Measurements from ENCODE around the gene ZNF555.

DNA sequence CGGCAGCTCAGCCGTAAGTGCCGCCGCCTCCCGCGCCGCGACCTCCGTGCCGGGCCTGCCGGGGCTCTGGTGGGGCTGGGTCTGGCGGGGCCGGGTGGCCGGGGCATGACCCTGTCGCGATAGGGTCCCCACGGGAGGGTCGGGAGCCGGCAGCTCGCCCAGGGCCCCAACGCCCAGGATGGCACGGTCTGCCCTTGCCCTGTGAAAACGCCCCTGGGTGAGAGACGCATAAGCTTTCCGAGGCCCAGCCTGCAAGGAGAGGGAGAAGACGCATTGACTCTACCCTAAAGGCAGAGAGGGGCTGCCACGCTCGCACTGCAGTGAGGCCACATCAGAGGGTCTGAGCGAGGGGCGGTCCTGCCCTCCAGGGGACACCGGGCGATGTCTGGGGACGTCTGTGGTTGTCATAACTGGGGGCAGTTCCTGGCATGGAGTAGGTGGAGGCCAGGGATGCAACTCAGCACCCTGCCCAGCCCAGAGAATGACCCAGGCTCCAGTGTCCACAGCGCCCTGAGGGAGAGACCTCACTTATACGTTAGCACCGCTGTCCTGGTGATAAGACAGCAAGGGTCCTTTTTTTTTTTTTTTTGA, 21.1 kb upstream of the ZNF555 start:
- TF ChIP-seq ATF3 (IDR thresholded peaks at IDR 0.05; ENCODE audit: borderline replicate concordance, extremely low read depth, low read depth, low read length) (no peak), TARDBP (IDR thresholded peaks at IDR 0.05; ENCODE audit: borderline replicate concordance) (no peak), YBX1 (IDR thresholded peaks at IDR 0.05) (no peak), MAX (IDR thresholded peaks at IDR 0.05; ENCODE audit: low read depth, low read length) (no peak), TAF1 (IDR thresholded peaks at IDR 0.05; ENCODE audit: borderline replicate concordance, low read depth, low read length) (no peak)
- TF ChIP-seq, protein P1, sequence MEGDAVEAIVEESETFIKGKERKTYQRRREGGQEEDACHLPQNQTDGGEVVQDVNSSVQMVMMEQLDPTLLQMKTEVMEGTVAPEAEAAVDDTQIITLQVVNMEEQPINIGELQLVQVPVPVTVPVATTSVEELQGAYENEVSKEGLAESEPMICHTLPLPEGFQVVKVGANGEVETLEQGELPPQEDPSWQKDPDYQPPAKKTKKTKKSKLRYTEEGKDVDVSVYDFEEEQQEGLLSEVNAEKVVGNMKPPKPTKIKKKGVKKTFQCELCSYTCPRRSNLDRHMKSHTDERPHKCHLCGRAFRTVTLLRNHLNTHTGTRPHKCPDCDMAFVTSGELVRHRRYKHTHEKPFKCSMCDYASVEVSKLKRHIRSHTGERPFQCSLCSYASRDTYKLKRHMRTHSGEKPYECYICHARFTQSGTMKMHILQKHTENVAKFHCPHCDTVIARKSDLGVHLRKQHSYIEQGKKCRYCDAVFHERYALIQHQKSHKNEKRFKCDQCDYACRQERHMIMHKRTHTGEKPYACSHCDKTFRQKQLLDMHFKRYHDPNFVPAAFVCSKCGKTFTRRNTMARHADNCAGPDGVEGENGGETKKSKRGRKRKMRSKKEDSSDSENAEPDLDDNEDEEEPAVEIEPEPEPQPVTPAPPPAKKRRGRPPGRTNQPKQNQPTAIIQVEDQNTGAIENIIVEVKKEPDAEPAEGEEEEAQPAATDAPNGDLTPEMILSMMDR (IDR thresholded peaks at IDR 0.05 in 2 of 3, conservative IDR thresholded peaks at IDR 0.05 in 1 of 3; ENCODE audit: control insufficient read depth in 2 of 3, extremely low read depth in 1 of 3, insufficient read depth in 1 of 3, low read depth in 3 of 3, low read length in 3 of 3): no peak
